GM18519 (cell line): ENCODE data around the gene RAF1.
"Not testable (repeated sequence)": the region's sequence is repeated elsewhere in the genome, so short reads cannot be mapped to it uniquely, and the experiment has no call there.

Experiments
- ATAC-seq: cut with Tn5 transposase; IDR thresholded peaks from one replicate; pipeline ENCODE4 v1.9.1; 2021; ENCODE audit warnings: mild to moderate bottlenecking, moderate library complexity; ENCODE audit not compliant: unreplicated experiment, low FRiP score

The RAF1 gene

DNA sequence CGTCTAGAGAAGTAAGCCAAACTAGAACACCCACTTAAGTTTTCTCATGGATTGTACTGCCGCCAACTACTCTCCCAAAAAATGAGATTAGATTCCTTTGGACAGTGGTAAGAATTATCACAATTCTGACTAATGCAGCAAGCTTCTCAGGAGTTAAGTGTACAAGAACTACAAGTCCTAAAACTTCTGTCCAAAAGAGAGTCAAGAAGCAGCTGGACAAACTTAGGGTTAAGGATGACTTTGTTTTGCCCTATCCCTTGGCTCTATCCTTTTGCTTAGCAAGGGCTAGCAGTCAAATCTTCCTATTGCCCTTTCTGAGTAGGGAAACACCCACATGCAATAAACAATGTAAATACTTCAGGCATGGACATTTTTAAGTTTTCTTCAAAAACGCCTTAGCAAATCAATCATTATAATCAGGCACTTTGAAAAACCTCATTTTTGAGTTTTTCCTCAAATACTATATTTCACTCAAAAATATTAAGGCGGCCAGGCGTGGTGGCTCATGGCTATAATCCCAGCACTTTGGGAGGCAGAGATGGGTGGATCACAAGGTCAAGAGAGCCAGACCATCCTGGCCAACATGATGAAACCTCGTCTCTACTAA, 19.5 kb downstream of the RAF1 start:
- no peak for ATAC-seq

DNA sequence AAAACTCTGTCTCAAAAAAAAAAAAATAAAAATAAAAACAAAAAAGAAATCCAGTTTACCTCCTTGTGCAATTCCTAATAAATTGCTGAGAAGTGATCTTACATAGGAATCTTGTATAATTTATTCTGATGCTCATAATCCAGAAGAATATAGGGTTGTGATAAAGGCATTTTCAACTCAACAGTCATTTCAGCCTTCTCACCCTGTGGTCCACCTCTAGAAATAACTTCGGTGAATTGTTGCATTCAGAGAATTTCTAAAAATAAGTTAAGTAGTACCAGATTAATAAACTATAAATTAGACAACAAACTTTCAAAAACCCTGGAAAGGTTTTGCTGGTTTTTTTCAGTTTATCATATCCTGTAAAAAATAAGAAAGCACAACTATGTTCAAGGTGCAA, 20.2 kb downstream of the RAF1 start:
- ATAC-seq = no peak

DNA sequence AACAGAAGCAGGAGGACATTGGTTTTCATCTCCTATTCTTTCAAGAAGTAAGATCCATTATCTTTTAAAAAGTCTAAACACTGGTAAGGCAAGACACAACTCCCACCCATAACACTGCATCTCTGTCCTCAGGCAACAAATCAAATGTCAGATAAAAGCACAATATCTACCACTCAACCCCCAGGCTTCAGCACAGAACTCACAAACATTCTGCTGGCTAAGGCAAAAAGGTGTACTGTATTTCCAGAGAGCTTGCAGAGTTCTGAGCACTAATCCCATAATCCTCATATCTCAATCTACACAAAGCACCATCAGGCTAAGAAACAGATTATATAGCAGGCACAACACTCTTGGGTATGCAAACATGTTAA, 20.9 kb downstream of the RAF1 start:
- no peak for ATAC-seq

DNA sequence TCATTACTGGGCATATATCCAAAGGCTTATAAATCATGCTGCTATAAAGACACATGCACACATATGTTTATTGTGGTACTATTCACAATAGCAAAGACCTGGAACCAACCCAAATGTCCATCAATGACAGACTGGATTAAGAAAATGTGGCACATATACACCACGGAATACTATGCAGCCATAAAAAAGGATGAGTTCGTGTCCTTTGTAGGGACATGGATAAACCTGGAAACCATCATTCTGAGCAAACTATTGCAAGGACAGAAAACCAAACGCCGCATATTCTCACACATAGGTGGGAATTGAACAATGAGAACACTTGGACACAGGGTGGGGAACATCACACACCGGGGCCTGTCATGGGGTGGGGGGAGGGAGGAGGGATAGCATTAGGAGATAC, 23.1 kb downstream of the RAF1 start:
- not testable (repeated sequence) for ATAC-seq

DNA sequence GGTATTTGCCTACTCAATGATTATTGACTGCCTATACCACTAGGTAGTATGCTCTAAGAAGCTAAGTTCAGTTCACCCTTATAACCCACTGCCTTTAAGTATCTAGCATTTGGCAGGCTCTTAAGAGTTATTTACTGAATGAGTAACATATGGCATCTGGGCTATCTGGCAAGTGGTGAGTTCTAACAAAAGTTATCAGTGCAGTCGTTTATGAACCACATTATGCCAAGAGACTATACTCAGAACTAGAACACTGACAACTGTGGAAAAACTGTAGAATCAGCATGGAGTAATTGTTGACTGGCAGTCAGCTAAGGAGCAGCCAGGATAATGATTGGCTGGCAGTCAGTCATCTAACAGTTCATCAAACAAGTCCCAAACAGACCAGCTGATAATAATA, 25.8 kb downstream of the RAF1 start:
- ATAC-seq = no peak

DNA sequence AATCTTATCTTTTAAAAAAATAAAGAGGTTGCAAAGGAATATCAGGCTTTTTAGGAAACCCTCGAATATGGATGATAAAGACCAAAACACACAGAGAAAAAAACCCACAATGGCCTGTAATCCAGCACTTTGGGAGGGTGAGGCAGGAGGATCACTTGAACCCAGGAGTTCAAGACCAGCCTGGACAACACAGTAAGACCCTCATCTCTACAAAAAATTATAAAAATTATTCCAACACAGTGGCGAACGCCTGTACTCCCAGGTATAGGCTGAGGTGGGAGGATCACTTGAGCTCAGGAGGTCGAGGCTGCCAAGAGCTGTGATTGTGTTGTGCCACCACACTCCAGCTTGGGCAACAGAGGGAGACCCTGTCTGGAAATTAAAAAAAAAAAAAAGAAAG, 30.8 kb downstream of the RAF1 start:
- ATAC-seq = no peak

DNA sequence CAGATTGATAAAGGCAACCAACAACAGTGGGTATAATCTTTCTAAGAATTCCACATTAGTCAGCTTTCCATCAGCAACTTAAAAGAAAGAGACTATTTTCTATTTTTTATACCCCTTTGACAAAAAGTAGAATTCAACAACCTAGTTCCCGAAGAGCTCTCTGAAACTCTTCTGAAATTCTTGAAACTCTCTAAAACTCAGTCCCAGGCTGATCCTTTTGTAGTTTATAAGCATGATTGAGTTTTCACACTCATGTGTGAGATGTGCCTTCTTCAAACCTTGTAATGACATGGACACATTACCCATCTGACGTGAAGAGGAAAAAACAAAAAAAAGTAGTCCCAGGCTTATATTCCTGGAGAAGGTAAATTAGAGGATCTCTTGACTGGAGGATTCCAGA, 31.4 kb downstream of the RAF1 start:
- ATAC-seq = no peak

DNA sequence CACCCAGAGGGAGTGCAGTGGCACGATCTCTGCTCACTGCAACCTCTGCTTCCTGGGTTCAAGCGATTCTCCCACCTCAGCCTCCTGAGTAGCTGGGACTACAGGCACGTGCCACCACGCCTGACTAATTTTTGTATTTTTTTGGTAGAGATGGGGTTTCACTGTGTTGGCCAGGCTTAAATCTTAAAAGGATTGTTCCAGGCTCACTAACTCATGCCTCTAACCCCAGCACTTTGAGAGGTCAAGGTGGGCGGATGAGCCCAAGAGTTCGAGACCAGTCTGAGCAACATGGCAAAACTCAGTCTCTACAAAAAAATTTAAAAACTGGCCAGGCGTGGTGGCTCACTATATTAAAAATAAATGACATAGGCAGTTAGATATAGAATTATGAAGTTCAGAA, 33.1 kb downstream of the RAF1 start:
- not testable (repeated sequence) for ATAC-seq

DNA sequence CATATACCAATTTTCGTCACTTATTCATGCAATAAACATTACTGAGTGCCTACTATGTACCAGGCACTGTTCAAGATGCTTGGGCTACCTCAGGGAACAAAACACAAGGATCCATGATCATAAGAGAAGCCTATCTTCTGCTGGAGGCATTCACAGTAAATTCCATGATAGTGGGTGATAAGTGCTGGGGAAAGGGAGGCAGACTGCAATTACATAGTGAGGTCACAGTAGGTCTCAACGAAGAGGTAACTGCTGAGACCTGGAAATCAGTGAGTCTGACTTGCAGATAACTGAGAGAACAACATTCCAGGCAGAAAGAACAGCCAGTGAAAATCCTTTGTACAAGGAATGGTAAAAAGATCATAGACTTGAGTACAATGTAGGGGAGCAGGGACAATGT, 33.6 kb downstream of the RAF1 start:
- no peak for ATAC-seq

DNA sequence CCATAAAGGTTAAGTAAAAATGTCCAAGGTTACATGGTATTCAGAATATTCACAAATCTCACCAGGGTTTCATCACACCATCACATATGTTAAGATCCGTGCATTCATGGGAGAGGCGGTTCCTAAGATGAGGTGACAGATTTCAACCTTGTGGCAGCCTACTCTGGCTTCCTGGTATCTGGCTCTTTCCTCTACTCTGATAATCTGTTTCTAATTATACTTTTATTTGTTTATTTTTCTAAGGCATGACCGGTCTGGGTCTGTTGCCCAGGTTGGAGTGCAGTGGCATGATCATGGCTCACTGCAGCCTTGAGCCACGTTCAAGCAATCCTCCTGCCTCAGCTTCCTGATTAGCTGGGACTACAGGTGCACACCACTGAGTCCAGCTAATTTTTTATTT, 34.4 kb downstream of the RAF1 start:
- ATAC-seq = no peak

DNA sequence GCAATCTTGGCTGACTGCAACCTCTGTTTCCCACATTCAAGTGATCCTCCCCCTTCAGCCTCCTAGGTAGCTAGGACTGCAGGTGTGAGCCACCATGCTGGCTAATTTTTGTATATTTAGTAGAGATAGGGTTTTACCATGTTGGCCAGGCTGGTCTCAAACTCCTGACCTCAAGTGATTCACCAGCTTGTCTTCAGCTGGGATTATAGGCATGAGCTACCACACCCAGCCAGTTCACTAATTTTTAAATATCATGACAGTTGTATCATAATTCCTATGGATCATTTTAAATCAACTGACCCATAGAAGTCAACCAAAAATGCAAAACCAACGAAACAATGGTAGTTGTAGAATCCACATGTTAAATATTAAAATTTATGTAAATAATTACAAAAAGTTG, 35.1 kb downstream of the RAF1 start:
- no peak for ATAC-seq

DNA sequence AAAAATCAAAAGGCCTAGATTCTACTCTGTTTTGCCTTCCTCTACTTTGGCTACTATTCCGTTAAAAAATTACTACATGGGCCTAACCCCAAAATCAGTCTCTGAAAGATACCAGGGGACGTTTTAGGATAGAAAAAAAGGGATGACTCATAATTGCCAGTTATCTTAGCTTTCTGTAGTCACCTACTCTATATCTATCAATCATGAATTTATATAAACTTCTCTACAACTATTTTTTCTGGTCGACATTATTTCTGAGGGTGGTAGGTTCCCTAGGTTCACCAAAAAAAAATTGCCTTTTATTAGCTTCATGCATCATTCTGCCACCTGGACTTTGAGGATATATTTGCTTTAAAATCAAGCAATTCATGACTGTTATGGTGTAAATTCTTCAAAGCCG, 36.5 kb downstream of the RAF1 start:
- ATAC-seq = no peak

DNA sequence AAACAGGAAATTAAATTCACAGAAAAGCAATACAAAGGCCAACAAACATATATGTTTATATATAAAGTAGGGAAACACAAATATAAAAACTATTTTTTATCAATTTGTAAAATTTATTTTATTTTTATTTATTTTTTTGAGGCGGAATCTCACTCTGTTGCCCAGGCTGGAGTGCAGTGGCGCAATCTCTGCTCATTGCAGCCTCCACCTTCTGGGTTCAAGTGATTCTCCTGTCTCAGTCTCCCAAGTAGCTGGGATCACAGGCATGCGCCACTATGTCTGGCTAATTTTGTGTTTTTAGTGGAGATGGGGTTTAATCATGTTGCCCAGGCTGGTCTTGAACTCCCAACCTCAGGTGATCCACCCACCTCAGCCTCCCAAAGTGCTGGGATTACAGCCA, 39.0 kb downstream of the RAF1 start:
- not testable (repeated sequence) for ATAC-seq

DNA sequence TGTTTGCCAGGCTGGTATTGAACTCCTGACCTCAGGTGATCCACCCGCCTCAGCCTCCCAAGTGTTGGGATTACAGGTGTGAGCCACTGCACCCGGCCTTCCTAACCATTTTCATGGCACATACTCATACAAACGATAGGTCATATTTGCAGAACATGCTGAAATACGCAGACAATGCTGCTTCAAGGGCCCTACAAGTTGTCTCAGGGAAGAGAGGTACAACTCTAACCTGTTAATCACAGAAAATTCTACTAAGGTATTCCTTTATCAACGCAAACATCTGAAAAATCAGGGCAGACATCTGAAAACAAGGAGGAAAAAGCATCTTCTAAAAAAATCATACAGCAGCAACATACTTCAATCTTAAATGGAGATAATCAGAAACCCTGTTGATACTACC, 39.9 kb downstream of the RAF1 start:
- no peak for ATAC-seq

DNA sequence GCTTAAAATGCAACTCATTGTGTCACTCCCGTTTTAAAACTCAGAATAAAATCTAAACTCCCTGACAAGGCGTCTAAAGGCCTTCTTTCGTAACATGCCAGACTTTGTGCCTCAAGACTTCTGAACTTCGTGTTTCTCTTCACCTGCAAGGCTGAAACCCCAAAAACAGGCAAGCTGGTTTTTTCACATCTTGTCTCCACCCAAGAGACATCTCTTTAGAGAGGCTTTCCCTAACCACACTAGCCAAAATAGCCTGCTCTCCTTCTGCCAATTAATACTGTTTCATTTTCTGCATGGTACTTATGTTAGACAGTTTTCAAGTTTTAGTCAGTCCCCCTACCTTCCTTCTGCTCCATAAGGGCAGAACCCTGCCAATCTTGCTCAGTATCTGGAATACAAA, 41.6 kb downstream of the RAF1 start:
- ATAC-seq = no peak

DNA sequence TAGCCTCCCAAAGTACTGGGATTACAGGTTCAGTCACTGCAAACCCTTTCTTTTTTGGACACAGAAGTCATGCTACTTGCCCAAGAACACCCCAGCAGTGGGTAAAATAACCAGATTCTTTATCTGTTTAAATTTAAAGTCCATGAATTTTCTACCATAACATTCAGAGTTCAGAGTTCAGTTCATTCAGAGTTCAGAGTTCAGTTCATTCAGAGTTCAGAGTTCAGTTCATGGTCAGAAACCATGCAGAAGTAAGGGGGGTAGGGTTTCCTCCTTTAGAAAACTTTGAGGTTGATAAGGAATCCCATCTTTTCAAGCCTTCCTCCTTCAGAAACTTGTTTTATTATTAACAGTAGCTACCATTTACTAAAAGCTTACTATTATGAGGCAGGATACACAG, 43.2 kb downstream of the RAF1 start:
- no peak for ATAC-seq

DNA sequence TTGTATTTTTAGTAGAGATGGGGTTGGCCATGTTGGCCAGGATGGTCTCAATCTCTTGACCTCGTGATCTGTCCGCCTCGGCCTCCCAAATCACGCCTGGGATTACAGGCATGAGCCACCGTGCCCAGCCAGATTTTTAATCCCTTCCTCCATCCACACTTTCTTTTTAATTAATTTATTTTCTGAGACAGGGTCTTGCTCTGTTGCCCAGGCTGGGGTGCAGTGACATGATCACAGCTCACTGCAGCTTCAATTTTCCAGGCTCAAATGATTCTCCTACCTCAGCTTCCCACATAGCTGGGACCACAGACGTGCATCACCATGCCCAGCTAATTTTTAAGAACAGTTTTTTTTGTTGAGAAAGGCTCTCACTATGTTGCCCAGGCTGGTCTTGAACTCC, 43.6 kb downstream of the RAF1 start:
- ATAC-seq = no peak

DNA sequence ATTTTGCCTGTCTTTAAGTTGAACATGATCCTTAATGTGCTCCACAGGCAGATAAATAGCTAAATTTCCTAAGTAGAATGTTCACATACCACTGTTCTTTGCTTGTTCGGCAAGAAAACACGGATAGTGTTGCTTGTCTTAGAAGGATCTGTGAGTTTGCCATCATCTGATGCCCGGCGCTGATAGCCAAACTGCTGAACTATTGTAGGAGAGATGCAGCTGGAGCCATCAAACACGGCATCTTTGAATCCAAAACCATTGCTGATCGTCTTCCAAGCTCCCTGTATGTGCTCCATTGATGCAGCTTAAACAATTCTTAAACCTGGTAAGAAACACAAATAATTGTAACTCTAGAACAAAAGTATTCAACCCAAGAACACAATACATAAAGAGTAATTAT, 45.5 kb downstream of the RAF1 start:
- ATAC-seq = no peak

DNA sequence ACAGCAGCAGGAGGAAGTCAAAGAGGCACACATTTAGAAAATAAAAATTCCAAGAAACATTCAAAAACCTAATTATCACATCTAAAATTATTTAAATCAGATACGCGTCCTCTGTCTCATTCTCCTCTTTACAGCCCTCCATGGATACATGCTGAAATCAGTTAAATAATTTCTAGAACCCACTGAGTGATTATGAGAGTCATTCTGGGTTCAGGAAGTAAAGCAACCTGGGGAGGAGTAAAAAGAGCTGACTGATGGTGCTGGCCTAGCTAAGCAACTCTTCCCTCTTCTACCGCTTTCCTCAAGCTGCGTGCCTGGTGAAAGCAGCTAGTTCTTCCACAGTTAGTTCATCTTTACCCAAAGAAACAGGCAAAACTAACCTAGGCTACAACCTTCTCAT, 48.7 kb downstream of the RAF1 start:
- ATAC-seq = no peak

DNA sequence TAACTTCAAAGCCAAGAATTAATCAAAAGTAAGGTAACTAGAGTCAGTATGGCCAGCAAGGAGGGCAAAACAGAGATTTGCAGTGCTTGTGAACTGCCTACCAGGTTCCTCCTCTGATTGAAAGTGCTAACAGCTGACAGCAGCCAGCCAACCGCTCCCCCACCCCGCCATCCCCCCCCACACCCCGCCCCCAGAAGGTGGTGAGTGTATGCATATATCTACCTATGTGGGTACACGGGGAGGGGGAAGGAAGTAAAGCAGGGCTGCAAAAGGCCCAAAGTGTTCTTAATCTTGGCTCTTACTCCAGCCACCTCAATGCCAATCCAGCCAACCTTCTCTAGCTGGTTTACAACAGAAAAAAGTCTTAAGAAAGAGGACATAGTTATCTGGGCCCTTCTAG, 50.7 kb downstream of the RAF1 start:
- no peak for ATAC-seq

DNA sequence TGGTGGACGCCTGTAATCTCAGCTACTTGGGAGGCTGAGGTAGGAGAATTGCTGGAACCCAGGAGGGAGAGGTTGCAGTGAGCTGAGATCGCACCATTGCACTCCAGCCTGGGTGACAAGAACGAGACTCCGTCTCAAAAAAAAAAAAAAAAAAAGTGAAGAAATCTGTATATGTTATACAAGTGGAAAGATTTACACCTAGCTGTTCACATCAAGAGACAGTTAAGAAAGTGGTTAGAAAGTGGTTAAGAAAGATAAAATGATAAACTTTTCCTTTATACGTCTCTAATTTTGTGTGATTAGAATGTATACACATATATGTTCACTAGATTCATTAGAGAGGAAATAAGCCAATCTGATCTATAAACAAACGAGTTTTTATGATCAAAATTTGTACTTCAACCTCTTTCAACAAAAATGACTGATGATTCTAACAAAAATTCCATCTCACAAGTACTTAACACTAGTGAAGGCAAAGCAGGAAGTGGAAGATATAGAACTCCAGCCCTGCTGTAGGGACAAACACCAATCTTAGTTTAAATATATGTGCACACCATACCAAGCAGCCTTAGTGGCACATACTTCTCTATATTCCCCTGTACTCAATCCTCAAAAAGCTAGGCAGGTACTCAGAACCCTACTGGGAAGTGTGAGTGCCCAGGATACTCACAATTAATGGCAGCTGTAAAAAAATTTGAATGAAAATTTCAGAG, 51.2 kb downstream of the RAF1 start:
- ATAC-seq = no peak

DNA sequence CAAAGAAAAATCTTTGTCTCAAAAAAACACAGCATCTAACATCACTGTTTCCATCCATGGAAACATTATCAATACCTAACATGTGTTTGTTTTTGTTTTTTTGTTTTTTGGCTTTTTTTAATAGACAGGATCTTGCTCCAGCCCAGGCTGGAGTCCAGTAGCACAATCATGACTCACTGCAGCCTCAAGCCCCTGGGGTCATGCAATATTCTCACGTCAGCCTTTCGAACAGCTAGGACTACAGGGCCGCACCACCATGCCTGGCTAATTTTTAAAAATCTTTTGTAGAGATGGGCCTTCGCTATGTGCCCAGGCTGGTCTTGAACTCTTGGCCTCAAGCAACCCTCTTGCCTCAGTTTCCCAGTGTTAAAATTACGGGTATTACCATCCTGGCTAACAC, 52.8 kb downstream of the RAF1 start:
- ATAC-seq = no peak

DNA sequence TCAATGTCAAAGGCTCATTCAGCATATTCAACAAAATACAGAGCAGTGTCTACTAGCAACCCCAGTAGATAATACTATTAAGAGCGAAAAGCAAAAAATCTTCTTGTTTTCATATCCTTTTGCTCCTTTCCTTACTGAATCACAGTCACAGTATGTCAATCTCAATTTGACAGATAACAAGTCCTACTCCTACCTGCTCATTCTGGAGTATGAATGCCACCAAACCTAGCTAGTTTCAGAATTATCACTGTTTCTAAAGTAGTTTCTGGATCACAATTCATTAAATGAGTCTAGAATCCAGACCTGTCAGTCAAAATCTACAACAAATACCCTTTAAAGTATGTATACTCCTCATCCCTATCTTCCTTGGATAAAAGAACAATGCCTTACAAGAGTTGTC, 55.5 kb downstream of the RAF1 start:
- no peak for ATAC-seq
